ENCODE measurements around the gene LRP10. TPM values are rescaled to one million over a fixed set of nuclear protein-coding genes. Genes with fewer than 3 reads are reported as not detected.
A peak's percentile ranks its signal among the peaks of the same experiment; 100 is the strongest.
"Not testable (repeated sequence)": the region's sequence is repeated elsewhere in the genome, so short reads cannot be mapped to it uniquely, and the experiment has no call there.

LRP10 gene, protein sequence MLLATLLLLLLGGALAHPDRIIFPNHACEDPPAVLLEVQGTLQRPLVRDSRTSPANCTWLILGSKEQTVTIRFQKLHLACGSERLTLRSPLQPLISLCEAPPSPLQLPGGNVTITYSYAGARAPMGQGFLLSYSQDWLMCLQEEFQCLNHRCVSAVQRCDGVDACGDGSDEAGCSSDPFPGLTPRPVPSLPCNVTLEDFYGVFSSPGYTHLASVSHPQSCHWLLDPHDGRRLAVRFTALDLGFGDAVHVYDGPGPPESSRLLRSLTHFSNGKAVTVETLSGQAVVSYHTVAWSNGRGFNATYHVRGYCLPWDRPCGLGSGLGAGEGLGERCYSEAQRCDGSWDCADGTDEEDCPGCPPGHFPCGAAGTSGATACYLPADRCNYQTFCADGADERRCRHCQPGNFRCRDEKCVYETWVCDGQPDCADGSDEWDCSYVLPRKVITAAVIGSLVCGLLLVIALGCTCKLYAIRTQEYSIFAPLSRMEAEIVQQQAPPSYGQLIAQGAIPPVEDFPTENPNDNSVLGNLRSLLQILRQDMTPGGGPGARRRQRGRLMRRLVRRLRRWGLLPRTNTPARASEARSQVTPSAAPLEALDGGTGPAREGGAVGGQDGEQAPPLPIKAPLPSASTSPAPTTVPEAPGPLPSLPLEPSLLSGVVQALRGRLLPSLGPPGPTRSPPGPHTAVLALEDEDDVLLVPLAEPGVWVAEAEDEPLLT
- polyA plus RNA-seq (ENCODE audit: insufficient read length in 4 of 4), result 100 to 1,000 TPM in 1 of 4 donors, 10 to 100 TPM in 3; 83.8 to 104 (median 90.0) TPM

- peak in 3 of 4 donors; percentile 82 to 86 (median 84) for DNase-seq (ENCODE audit: low read depth in 4 of 4, low spot score in 3 of 4)
These were observed at the start of gene LRP10 for GRCh38 chr14:22871224-22872032. Gene LRP10, plus strand, starts transcription at chr14:22871740. Its CDS starts 564 bp downstream, at chr14:22872304.

DNA sequence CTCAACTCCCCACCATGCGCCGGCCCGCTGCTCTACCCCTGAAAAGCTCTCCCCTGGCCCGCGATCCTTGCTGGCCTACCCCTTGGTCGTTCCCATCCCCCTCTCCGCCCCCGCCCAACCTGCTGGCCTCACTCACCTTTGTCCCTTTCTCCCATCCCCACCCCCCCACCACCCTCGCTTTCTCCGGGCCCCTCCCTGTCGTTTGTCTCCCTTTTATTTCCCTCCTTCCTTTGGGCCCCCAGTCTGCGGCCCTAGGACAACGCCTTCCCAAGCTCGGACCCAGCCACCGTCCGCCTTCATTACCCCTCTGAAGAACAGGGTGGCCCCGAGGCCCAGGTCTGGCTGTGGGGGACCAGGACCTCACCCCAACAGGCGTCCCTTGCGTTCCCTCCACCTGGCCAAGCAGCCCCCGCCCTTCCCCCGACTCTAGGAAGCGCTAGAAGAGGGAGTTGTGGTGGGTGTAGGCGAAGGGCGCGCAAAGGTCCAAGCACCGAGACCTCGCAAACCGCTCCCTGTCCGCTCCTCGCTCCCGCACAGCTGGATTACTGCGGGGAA, 49.4 kb upstream of the LRP10 start:
- DNase-seq (ENCODE audit: low read depth in 4 of 4, low spot score in 3 of 4), result no peak

- DNase-seq (ENCODE audit: low read depth in 4 of 4, low spot score in 3 of 4), result peak in 2 of 4 donors; percentile 69 to 80
These were observed 48.9 kb upstream of the LRP10 start for GRCh38 chr14:22822571-22823098.

DNA sequence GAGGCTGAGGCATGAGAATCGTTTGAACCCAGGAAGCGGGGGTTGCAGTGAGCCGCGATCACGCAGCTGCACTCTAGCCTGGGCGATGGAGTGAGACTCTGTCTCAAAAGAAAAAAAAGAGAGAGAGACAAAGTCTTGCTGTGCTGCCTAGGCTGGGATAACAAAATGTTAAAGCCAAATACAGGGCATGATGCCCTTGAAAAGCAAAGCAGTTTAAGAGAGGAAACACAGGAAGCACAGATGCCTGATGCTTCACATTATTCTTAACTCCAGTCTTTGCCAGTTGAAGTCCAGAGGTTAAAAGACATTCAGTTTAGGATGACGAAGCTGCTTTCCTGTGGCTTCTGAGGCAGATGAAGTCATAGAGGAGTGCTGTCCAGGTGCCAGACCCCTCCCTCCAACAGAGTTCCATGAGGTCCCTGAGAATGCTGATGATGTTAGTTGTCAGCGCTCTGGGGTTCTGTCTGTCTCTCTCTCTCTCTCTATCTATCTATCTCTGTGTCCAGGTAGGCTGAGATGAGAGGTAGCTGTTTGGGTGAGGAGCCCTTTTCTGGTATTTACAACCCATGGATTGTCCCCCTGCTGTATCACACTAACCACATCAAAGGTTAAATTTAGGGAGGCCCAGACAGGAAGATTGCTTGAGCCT, 46.7 kb upstream of the LRP10 start:
- no peak for DNase-seq (ENCODE audit: low read depth in 4 of 4, low spot score in 3 of 4)

GRCh38 chr14:22829076-22829660, 42.4 kb upstream of the LRP10 start:
- not testable (repeated sequence) for DNase-seq (ENCODE audit: low read depth in 4 of 4, low spot score in 3 of 4)

GRCh38 chr14:22829661-22830442, 41.7 kb upstream of the LRP10 start, which contains the start of gene MRPL52:
Gene MRPL52, plus strand, starts transcription at chr14:22829887. Its CDS starts 26 bp downstream, at chr14:22829913.
- DNase-seq (ENCODE audit: low read depth in 4 of 4, low spot score in 3 of 4), result peak in 3 of 4 donors; percentile 86 to 90 (median 89)

GRCh38 chr14:22830443-22831010, 41.0 kb upstream of the LRP10 start:
- no peak for DNase-seq (ENCODE audit: low read depth in 4 of 4, low spot score in 3 of 4)

- no peak for DNase-seq (ENCODE audit: low read depth in 4 of 4, low spot score in 3 of 4)
These were observed 36.0 kb upstream of the LRP10 start for GRCh38 chr14:22835505-22835904.

GRCh38 chr14:22836301-22837113, 35.0 kb upstream of the LRP10 start, which contains the start of gene MMP14:
Gene MMP14, plus strand, starts transcription at chr14:22836585. Its CDS starts 233 bp downstream, at chr14:22836818.
- DNase-seq (ENCODE audit: low read depth in 4 of 4, low spot score in 3 of 4), result peak in 1 of 4 donors; percentile 83

DNA sequence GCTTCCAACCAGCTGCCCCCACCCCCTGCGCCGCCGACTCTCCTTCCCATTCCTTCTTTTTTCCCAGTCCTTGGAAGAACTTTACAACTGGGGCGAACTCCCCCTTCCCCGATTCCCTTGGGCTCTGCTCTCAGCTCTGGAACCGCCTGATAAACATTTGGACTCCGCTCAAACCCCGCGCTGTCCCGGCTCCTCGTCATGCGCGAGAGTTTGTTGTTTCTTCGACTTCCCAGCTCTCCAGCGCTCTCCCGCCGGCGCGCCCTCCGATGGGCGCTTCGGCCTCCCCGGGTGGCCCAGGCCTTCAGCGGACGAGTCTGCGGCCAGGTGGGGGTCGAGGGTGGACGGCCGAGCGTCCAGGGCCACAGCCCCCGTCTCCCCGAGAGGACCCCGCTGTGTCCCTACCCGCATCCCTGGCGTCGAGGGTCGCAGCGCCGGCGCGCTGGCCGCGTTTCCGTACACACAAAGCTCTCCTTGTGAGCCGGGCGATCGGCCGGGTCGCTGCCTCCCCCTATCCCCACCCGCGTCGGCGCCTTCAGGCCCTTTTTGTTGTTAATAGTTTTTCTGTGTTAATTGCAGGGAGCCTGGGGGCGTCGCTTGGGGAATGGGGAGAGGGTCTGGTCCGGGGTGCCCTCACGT, 34.3 kb upstream of the LRP10 start:
- no peak for DNase-seq (ENCODE audit: low read depth in 4 of 4, low spot score in 3 of 4)

- no peak for DNase-seq (ENCODE audit: low read depth in 4 of 4, low spot score in 3 of 4)
These were observed 33.6 kb upstream of the LRP10 start for GRCh38 chr14:22837750-22838538.

DNA sequence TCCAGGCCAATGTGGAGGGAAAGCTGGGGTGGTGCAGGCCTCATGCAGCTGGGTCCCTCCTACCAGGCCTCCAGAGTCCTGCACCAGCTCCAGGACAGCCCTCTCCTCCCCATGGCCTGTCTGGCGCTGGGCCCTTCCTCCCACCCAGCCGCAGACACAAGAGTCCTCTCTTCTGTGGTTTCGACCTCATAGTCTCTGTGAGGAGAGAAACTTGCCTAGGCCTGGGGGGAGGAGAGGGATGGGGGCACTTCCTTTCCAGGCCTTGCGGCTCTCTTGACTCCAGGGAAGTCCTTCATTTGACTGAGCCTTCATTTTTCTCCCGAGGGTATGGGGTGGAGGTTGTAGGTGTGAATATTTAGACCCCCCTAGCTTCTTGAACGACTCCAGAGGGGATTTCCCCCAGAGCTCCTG, 32.9 kb upstream of the LRP10 start:
- DNase-seq (ENCODE audit: low read depth in 4 of 4, low spot score in 3 of 4), result no peak

- no peak for DNase-seq (ENCODE audit: low read depth in 4 of 4, low spot score in 3 of 4)
These were observed 32.3 kb upstream of the LRP10 start for GRCh38 chr14:22839159-22839779.

GRCh38 chr14:22841311-22841710, 30.2 kb upstream of the LRP10 start:
- no peak for DNase-seq (ENCODE audit: low read depth in 4 of 4, low spot score in 3 of 4)

DNA sequence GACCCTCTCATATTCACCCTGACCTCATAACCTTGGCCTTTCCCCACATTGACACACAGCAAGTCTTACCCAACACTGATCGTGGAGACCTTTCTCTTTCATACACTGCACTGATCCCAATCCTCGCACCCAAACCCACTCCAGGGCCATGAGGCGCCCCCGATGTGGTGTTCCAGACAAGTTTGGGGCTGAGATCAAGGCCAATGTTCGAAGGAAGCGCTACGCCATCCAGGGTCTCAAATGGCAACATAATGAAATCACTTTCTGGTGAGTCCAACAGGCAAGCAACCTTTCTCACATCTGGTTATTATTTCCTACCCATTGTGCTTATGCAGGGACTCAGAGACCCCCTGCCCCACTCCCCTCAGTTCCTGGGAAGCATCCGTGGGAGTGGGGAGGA, 29.8 kb upstream of the LRP10 start:
- DNase-seq (ENCODE audit: low read depth in 4 of 4, low spot score in 3 of 4), result no peak
